ENCODE data around the gene CAMKK2. TPM values are rescaled to one million over a fixed set of nuclear protein-coding genes. Genes with fewer than 3 reads are reported as not detected.

Gene CAMKK2
- total RNA-seq (2014; rRNA removed; shearing (Covaris generic)), result 11.0 and 11.8 TPM in 2 replicates

DNA sequence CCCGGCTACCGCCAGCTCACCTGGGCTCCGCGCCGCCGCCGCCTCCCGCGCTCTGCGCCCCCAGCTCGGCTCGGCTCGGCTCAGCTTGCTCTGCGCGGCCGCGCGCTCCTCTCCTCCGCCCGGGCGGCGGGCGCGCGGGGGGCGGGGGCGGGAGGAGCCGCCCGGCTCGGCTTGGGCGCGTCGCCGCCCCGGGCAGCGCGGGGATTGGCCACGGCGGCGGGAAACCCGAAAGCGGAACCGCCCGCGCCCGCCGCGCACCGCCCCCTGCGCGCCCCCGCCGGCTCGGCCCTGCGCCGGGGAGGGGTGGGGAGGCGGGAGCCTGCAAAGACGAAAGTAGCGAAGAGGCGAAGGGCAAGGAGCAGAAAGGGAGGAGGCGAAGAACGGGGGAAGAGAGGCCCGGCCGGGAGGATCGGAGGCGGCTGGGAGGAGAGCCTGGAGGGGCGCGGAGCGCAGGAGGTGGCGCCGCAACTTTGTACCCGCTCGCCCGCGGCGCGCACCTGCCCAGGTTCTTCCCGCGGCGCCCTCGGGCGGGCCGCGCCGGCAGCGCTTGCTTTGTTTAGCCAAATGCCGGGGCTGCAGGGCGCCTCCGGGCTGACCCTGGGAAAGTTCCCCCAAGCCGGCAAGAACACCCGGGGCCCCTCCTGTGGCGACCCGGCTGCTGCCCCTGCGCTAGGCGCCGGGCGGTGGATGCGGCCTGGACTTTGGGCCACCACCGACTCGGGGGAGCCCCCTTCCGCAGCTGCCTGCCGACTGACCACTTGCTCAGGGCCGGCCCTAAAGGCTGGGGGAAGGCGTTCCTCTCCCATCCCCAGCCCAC is at the start of gene CAMKK2:
CAMKK2 (minus strand) TSS at position 92 of the 817 bp plus-strand sequence. CDS start 22,183 bp downstream, outside the sequence.

DNA sequence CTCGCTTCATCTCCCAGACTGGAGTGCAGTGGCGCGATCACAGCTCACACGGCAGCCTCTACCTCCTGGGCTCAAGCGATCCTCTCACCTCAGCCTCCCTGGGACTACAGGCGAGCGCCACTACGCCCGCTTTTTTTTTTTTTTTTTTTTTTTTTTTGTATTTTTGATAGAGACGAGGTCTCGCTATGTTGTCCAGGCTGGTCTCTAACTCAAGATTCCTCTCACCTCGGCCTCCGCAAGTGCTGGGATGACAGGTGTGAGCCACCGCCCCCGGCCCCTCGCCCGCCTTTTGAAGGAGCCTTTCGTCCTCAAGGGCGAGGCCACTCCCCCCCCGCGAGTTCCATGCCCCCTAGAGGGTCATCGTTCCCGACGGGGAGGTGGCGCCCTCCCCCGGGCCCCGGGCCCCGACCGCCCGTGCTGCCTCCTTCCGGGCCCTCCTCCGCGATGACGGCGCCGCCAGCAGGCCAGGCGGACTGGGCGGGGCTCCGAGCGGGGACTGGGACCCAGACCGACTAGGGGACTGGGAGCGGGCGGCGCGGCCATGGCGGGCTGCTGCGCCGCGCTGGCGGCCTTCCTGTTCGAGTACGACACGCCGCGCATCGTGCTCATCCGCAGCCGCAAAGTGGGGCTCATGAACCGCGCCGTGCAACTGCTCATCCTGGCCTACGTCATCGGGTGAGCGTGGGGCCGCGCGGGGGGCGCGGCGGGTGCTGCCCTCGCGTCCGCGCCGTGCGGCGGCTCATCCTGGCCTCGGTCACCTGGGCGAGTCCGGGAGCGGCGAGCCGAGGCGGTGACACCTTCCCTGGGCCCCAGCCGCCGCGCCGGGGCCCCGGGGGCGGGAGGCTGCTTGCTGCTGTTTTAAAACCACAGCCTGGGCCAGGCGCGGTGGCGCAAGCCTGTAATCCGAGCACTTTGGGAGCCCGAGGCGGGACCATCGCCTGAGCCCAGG is 86.6 kb downstream of the CAMKK2 start, which contains the start of gene P2RX4:
P2RX4 (plus strand) TSS at position 506 of the 949 bp plus-strand sequence; CDS start at position 542, 36 bp downstream.

Other genes with a start within 250 kb of the CAMKK2 start
- 0.19 and 0.75 TPM in 2 replicates for gene P2RX7, start 163.8 kb downstream of the CAMKK2 start, total RNA-seq (2014; rRNA removed; shearing (Covaris generic))
- gene P2RX4, start 86.6 kb downstream of the CAMKK2 start, total RNA-seq (2014; rRNA removed; shearing (Covaris generic)), result 3.5 and 5.0 TPM in 2 replicates
- gene ANAPC5, start 55.7 kb upstream of the CAMKK2 start, total RNA-seq (2014; rRNA removed; shearing (Covaris generic)), result 135 and 142 TPM in 2 replicates
- gene RNF34, start 103.4 kb upstream of the CAMKK2 start, total RNA-seq (2014; rRNA removed; shearing (Covaris generic)), result 44.7 and 67.2 TPM in 2 replicates

Measured in A375 (cell line).